Adipocyte (in vitro differentiated cells): ENCODE results near the gene MAN1C1.
"Not testable (repeated sequence)": the region's sequence is repeated elsewhere in the genome, so short reads cannot be mapped to it uniquely, and the experiment has no call there.

Experiments used
- DNase-seq: peaks from one replicate; pipeline ENCODE4 v3.0.0-alpha.2; 2015; ENCODE audit warnings: low read depth
- H3K27me3 ChIP-seq: replicated peaks from 2 replicates; pipeline ENCODE4 v1.7.0; 2013; ENCODE audit warnings: mild to moderate bottlenecking, low read length, moderate library complexity; ENCODE audit not compliant: control insufficient read depth, insufficient read depth
- H3K36me3 ChIP-seq: 2 replicates; pipeline ENCODE4 v1.7.0; 2013; ENCODE audit warnings: low read length, mild to moderate bottlenecking, moderate library complexity; ENCODE audit not compliant: control insufficient read depth, insufficient read depth, severe bottlenecking
- H3K4me1 ChIP-seq: 2 replicates; pipeline ENCODE4 v1.7.0; 2013; ENCODE audit warnings: mild to moderate bottlenecking, low read length, moderate library complexity; ENCODE audit not compliant: control insufficient read depth, insufficient read depth
- H3K4me3 ChIP-seq: 2 replicates; pipeline ENCODE4 v1.7.0; 2013; ENCODE audit warnings: mild to moderate bottlenecking, low read length, moderate library complexity
- H3K9ac ChIP-seq: 2 replicates; pipeline ENCODE4 v1.7.0; 2013; ENCODE audit warnings: mild to moderate bottlenecking, low read length, moderate library complexity
- H3K9me3 ChIP-seq: 2 replicates; pipeline ENCODE4 v1.7.0; 2013; ENCODE audit warnings: mild to moderate bottlenecking, low read length, moderate library complexity; ENCODE audit not compliant: control insufficient read depth

MAN1C1 gene

GRCh38 chr1:25699059-25699458, 82.5 kb downstream of the MAN1C1 start:
- DNase-seq, H3K9me3 ChIP-seq, H3K36me3 ChIP-seq, H3K27me3 ChIP-seq: not testable (repeated sequence)
- H3K9ac ChIP-seq: peak overlapping the region; percentile 79
- H3K4me1 ChIP-seq: peaks cover 78% of the 10 kb centered on the region
- H3K4me3 ChIP-seq: peak overlapping the region; percentile 55

DNA sequence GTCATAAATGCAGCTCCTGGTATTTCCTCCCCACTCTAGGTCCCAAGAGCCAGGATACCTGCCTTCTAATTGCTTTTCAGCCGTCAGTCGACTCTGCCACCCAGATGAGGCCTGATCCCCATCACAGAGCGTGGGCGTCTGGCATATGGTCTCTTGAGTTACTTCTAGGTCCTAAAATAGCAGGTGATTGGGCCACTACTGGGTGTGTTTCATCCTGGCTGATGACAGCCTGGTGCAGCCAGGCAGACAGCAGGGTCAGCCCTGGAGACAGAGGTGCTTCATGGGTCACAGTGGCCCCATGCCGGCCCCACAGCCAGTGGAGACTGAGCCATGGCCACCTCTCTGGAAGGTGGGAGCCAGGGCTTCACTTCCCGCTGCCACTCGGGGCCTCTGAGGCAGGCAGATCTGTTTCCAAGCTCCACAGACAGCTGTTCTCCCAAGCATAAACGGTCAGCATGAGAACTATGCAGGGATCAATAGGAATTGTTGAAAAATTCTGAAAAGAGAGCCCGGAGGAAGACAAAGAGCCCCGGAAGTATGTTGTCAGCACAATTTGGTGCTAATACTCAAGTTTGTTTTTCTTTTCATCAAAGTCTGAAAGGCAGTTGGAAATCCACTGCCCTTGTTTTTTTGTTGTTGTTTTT, 83.0 kb downstream of the MAN1C1 start:
- no peak for DNase-seq
- H3K4me3 ChIP-seq: peak overlapping the region; percentile 55
- H3K4me1 ChIP-seq: peaks cover 72% of the 10 kb centered on the region
- no peaks in the 10 kb centered on the region for H3K27me3 ChIP-seq
- no peaks in the 10 kb centered on the region for H3K36me3 ChIP-seq
- no peaks in the 10 kb centered on the region for H3K9me3 ChIP-seq
- H3K9ac ChIP-seq: peak overlapping the region; percentile 79

DNA sequence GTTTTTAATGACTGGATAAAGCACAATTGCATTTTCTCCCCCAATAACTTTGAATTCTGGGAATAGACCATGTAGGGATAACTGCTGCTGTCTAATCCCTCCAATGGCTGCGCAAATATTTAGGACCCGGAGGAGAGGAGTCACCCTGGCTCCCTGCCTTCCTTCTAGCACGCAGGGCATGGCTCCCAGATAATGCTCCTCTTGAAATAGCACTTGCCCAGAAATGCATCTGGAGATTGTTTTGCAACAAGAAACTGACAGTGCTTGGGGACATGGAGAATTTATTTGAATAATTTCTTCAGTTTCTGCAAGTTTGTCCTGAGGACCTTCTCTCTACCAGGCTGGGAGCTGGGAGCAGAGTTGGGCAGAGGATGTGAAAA, 83.5 kb downstream of the MAN1C1 start:
- H3K36me3 ChIP-seq: no peaks in the 10 kb centered on the region
- peak; percentile 79 for DNase-seq
- H3K9ac ChIP-seq: peak overlapping the region; percentile 79
- peak overlapping the region; percentile 55 for H3K4me3 ChIP-seq
- no peaks in the 10 kb centered on the region for H3K27me3 ChIP-seq
- H3K9me3 ChIP-seq: no peaks in the 10 kb centered on the region
- peaks cover 69% of the 10 kb centered on the region for H3K4me1 ChIP-seq

- Histone ChIP-seq H3K4me3 (peak overlapping the region; percentile 49), H3K9me3 (no peaks in the 10 kb centered on the region), H3K4me1 (peaks cover 64% of the 10 kb centered on the region), H3K36me3 (no peaks in the 10 kb centered on the region), H3K9ac (peak overlapping the region; percentile 79), H3K27me3 (no peaks in the 10 kb centered on the region)
- DNase-seq: no peak
Observed at GRCh38 chr1:25700626-25701025, 84.0 kb downstream of the MAN1C1 start.

GRCh38 chr1:25701030-25701785, 84.6 kb downstream of the MAN1C1 start:
- H3K27me3 ChIP-seq: no peaks in the 10 kb centered on the region
- peaks cover 64% of the 10 kb centered on the region for H3K4me1 ChIP-seq
- H3K4me3 ChIP-seq: no peak overlapping the region
- no peaks in the 10 kb centered on the region for H3K9me3 ChIP-seq
- DNase-seq: no peak
- peak overlapping the region; percentile 79 for H3K9ac ChIP-seq
- H3K36me3 ChIP-seq: no peaks in the 10 kb centered on the region

GRCh38 chr1:25702101-25702775, 85.6 kb downstream of the MAN1C1 start:
- no peak overlapping the region for H3K4me3 ChIP-seq
- H3K27me3 ChIP-seq: no peaks in the 10 kb centered on the region
- peak overlapping the region; percentile 22 for H3K9ac ChIP-seq
- no peaks in the 10 kb centered on the region for H3K36me3 ChIP-seq
- H3K9me3 ChIP-seq: no peaks in the 10 kb centered on the region
- DNase-seq: peak; percentile 44
- H3K4me1 ChIP-seq: peaks cover 68% of the 10 kb centered on the region

GRCh38 chr1:25703041-25703440, 86.5 kb downstream of the MAN1C1 start:
- Histone ChIP-seq H3K4me3 (no peak overlapping the region), H3K9me3 (no peaks in the 10 kb centered on the region), H3K4me1 (peaks cover 68% of the 10 kb centered on the region), H3K36me3 (no peaks in the 10 kb centered on the region), H3K9ac (no peak overlapping the region), H3K27me3 (no peaks in the 10 kb centered on the region)
- no peak for DNase-seq

GRCh38 chr1:25703671-25704266, 87.2 kb downstream of the MAN1C1 start:
- no peaks in the 10 kb centered on the region for H3K36me3 ChIP-seq
- no peak for DNase-seq
- no peaks in the 10 kb centered on the region for H3K9me3 ChIP-seq
- no peak overlapping the region for H3K9ac ChIP-seq
- H3K4me3 ChIP-seq: no peak overlapping the region
- H3K4me1 ChIP-seq: peaks cover 70% of the 10 kb centered on the region
- no peaks in the 10 kb centered on the region for H3K27me3 ChIP-seq

DNA sequence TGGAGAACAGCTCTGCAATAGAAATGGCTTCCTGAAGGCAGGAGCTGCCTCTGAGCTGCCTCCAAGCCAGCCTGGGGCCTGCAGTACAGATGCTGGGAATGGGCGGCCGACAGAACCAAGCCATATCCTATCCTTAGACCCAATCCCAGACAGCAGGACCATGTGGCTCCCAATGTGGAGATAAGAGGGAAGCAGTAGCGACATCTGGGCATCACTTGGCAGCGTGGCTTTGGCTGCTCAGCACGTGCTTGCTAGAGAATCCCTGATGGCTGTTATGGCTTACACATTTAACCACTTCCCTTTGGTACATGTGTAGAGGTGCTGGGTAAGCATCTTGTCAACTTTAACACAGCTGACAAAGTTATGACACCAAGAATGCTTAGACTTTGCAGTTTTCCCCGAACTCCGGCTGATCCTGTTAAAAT, 87.7 kb downstream of the MAN1C1 start:
- no peak overlapping the region for H3K9ac ChIP-seq
- no peaks in the 10 kb centered on the region for H3K36me3 ChIP-seq
- no peak overlapping the region for H3K4me3 ChIP-seq
- no peaks in the 10 kb centered on the region for H3K27me3 ChIP-seq
- no peak for DNase-seq
- no peaks in the 10 kb centered on the region for H3K9me3 ChIP-seq
- H3K4me1 ChIP-seq: peaks cover 68% of the 10 kb centered on the region

GRCh38 chr1:25705699-25706098, 89.1 kb downstream of the MAN1C1 start:
- H3K4me3 ChIP-seq: no peak overlapping the region
- H3K27me3 ChIP-seq: no peaks in the 10 kb centered on the region
- no peak overlapping the region for H3K9ac ChIP-seq
- H3K9me3 ChIP-seq: no peaks in the 10 kb centered on the region
- H3K36me3 ChIP-seq: no peaks in the 10 kb centered on the region
- DNase-seq: no peak
- H3K4me1 ChIP-seq: peaks cover 58% of the 10 kb centered on the region
